NCI-H2196 (cell line): Measurements from ENCODE around the gene SNAP91.
"Not testable (repeated sequence)": the region's sequence is repeated elsewhere in the genome, so short reads cannot be mapped to it uniquely, and the experiment has no call there.

Experiments
- DNase-seq: peaks from one replicate; lab custom pipeline; 2025; ENCODE audit not compliant: unreplicated experiment; lab: John Stamatoyannopoulos, UW

Gene SNAP91

GRCh38 chr6:83708970-83709747, at the start of gene SNAP91:
Gene SNAP91 (minus strand): TSS chr6:83709101. CDS start chr6:83707927, 1,174 bp downstream.
- DNase-seq = peak; percentile 12

GRCh38 chr6:83758533-83758932, 49.6 kb upstream of the SNAP91 start:
- DNase-seq = no peak

- no peak for DNase-seq
Observed at GRCh38 chr6:83757021-83757420, 48.1 kb upstream of the SNAP91 start.

GRCh38 chr6:83756565-83756964, 47.7 kb upstream of the SNAP91 start:
- no peak for DNase-seq

GRCh38 chr6:83752375-83752774, 43.5 kb upstream of the SNAP91 start:
- not testable (repeated sequence) for DNase-seq

GRCh38 chr6:83741089-83741488, 32.2 kb upstream of the SNAP91 start:
- DNase-seq = no peak

- DNase-seq = no peak
Observed at GRCh38 chr6:83735461-83735860, 26.6 kb upstream of the SNAP91 start.

- no peak for DNase-seq
Observed at GRCh38 chr6:83729871-83730270, 21.0 kb upstream of the SNAP91 start.

GRCh38 chr6:83722876-83723275, 14.0 kb upstream of the SNAP91 start:
- DNase-seq = no peak

- DNase-seq = no peak
Observed at GRCh38 chr6:83717809-83718208, 8.9 kb upstream of the SNAP91 start.

- no peak for DNase-seq
Observed at GRCh38 chr6:83711958-83712357, 3.1 kb upstream of the SNAP91 start.

- no peak for DNase-seq
Observed at GRCh38 chr6:83709748-83710050, 798 bp upstream of the SNAP91 start.

GRCh38 chr6:83708546-83708969, 343 bp downstream of the SNAP91 start:
- DNase-seq = no peak

- DNase-seq = no peak
Observed at GRCh38 chr6:83707829-83708545, 914 bp downstream of the SNAP91 start.

- no peak for DNase-seq
Observed at GRCh38 chr6:83702749-83703148, 6.2 kb downstream of the SNAP91 start.

- DNase-seq = no peak
Observed at GRCh38 chr6:83702077-83702476, 6.8 kb downstream of the SNAP91 start.

- DNase-seq = no peak
Observed at GRCh38 chr6:83696674-83697073, 12.2 kb downstream of the SNAP91 start.

GRCh38 chr6:83685481-83685880, 23.4 kb downstream of the SNAP91 start:
- DNase-seq = no peak

- no peak for DNase-seq
Observed at GRCh38 chr6:83677791-83678190, 31.1 kb downstream of the SNAP91 start.

GRCh38 chr6:83637953-83638352, 70.9 kb downstream of the SNAP91 start:
- DNase-seq = no peak

GRCh38 chr6:83636800-83637199, 72.1 kb downstream of the SNAP91 start:
- no peak for DNase-seq

- no peak for DNase-seq
Observed at GRCh38 chr6:83633609-83634008, 75.3 kb downstream of the SNAP91 start.

- DNase-seq = no peak
Observed at GRCh38 chr6:83633149-83633548, 75.8 kb downstream of the SNAP91 start.
